Testis (tissue), 2 donors: ENCODE measurements around the gene CCSER1.

Experiments
- POLR2A ChIP-seq: fragments of 450-650 bp; IDR thresholded peaks from one replicate; pipeline ENCODE4 v1.6.1; 2017; ENCODE audit warnings: antibody characterized with exemption, mild to moderate bottlenecking, moderate library complexity
- TF ChIP-seq, protein P1 (sequence below), 3 experiments: fragments of 450-650 bp in 2 of 3; fragments of 200-600 bp in 1 of 3; sonication (generic) in 1 of 3; IDR thresholded peaks; one replicate each; pipeline ENCODE4 v1.5.1; 2016 to 2019; ENCODE audit warnings: antibody characterized with exemption in 3 of 3, mild to moderate bottlenecking in 2 of 3, moderate library complexity in 1 of 3

DNA sequence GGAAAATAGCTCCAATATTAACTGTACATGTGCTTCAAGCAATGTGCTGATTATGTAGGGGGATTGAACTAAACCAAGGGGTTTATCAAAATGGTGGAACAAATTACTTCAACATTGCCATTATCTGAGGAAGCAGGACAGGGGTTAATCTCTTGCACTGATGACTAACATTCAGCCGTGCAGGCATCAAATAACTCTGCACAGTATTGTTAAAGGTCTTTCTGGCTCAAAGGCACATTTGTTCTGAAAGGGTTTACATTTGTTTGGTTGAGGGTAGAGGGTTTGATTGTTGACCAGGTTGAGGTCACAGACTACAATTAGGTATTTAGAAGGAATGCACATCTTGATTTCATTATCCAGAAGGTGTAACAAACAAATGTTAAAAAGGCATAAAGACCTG, 32.2 kb upstream of the CCSER1 start:
- no peak for TF ChIP-seq POLR2A
- TF ChIP-seq, protein P1, sequence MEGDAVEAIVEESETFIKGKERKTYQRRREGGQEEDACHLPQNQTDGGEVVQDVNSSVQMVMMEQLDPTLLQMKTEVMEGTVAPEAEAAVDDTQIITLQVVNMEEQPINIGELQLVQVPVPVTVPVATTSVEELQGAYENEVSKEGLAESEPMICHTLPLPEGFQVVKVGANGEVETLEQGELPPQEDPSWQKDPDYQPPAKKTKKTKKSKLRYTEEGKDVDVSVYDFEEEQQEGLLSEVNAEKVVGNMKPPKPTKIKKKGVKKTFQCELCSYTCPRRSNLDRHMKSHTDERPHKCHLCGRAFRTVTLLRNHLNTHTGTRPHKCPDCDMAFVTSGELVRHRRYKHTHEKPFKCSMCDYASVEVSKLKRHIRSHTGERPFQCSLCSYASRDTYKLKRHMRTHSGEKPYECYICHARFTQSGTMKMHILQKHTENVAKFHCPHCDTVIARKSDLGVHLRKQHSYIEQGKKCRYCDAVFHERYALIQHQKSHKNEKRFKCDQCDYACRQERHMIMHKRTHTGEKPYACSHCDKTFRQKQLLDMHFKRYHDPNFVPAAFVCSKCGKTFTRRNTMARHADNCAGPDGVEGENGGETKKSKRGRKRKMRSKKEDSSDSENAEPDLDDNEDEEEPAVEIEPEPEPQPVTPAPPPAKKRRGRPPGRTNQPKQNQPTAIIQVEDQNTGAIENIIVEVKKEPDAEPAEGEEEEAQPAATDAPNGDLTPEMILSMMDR (IDR thresholded peaks at IDR 0.05): no peak
